IPS-18c (cell line): Measurements from ENCODE around the gene ARID2.

Source experiments
- H3K4me3 ChIP-seq: 2 replicates; pipeline ENCODE4 v1.7.0; 2013; ENCODE audit warnings: low read depth, mild to moderate bottlenecking, low read length, moderate library complexity; ENCODE audit not compliant: insufficient read depth
- H3K9me3 ChIP-seq: one replicate; pipeline ENCODE4 v1.6.1; 2013; ENCODE audit warnings: mild to moderate bottlenecking, low read length, moderate library complexity; ENCODE audit not compliant: control insufficient read depth, insufficient read depth

ARID2 gene

GRCh38 chr12:45880533-45880932, 151.0 kb downstream of the ARID2 start:
- H3K4me3 ChIP-seq = no peak overlapping the region
- H3K9me3 ChIP-seq = no peaks in the 10 kb centered on the region

GRCh38 chr12:45883187-45883586, 153.7 kb downstream of the ARID2 start:
- H3K9me3 ChIP-seq = no peaks in the 10 kb centered on the region
- no peak overlapping the region for H3K4me3 ChIP-seq

GRCh38 chr12:45886685-45887084, 157.2 kb downstream of the ARID2 start:
- no peaks in the 10 kb centered on the region for H3K9me3 ChIP-seq

GRCh38 chr12:45887544-45887943, 158.0 kb downstream of the ARID2 start:
- no peak overlapping the region for H3K4me3 ChIP-seq
- H3K9me3 ChIP-seq = no peaks in the 10 kb centered on the region

More at GRCh38 chr12:45886685-45887084, 157.2 kb downstream of the ARID2 start:
- no peak overlapping the region for H3K4me3 ChIP-seq

GRCh38 chr12:45890276-45890675, 160.8 kb downstream of the ARID2 start:
- no peaks in the 10 kb centered on the region for H3K9me3 ChIP-seq
- H3K4me3 ChIP-seq = no peak overlapping the region

GRCh38 chr12:45893240-45893639, 163.7 kb downstream of the ARID2 start:
- H3K4me3 ChIP-seq = no peak overlapping the region
- no peaks in the 10 kb centered on the region for H3K9me3 ChIP-seq

- Histone ChIP-seq H3K4me3 (no peak overlapping the region), H3K9me3 (peaks cover 2% of the 10 kb centered on the region)
Observed at GRCh38 chr12:45895961-45896360, 166.5 kb downstream of the ARID2 start.

GRCh38 chr12:45898094-45898493, 168.6 kb downstream of the ARID2 start:
- H3K4me3 ChIP-seq = no peak overlapping the region
- peaks cover 2% of the 10 kb centered on the region for H3K9me3 ChIP-seq

- H3K9me3 ChIP-seq = no peaks in the 10 kb centered on the region
- no peak overlapping the region for H3K4me3 ChIP-seq
Observed at GRCh38 chr12:45907955-45908354, 178.4 kb downstream of the ARID2 start.

- Histone ChIP-seq H3K9me3 (no peaks in the 10 kb centered on the region), H3K4me3 (no peak overlapping the region)
Observed at GRCh38 chr12:45909041-45909713, 179.7 kb downstream of the ARID2 start.

GRCh38 chr12:45912774-45913173, 183.3 kb downstream of the ARID2 start:
- Histone ChIP-seq H3K9me3 (no peaks in the 10 kb centered on the region), H3K4me3 (no peak overlapping the region)

- no peaks in the 10 kb centered on the region for H3K9me3 ChIP-seq
- no peak overlapping the region for H3K4me3 ChIP-seq
Observed at GRCh38 chr12:45913631-45914030, 184.1 kb downstream of the ARID2 start.

- no peaks in the 10 kb centered on the region for H3K9me3 ChIP-seq
- H3K4me3 ChIP-seq = no peak overlapping the region
Observed at GRCh38 chr12:45914090-45914489, 184.6 kb downstream of the ARID2 start.

- Histone ChIP-seq H3K4me3 (no peak overlapping the region), H3K9me3 (no peaks in the 10 kb centered on the region)
Observed at GRCh38 chr12:45915405-45915804, 185.9 kb downstream of the ARID2 start.

- no peaks in the 10 kb centered on the region for H3K9me3 ChIP-seq
- H3K4me3 ChIP-seq = no peak overlapping the region
Observed at GRCh38 chr12:45918818-45919217, 189.3 kb downstream of the ARID2 start.

- no peak overlapping the region for H3K4me3 ChIP-seq
- no peaks in the 10 kb centered on the region for H3K9me3 ChIP-seq
Observed at GRCh38 chr12:45928309-45928708, 198.8 kb downstream of the ARID2 start.

- Histone ChIP-seq H3K9me3 (no peaks in the 10 kb centered on the region), H3K4me3 (no peak overlapping the region)
Observed at GRCh38 chr12:45930369-45930768, 200.9 kb downstream of the ARID2 start.

GRCh38 chr12:45933504-45933903, 204.0 kb downstream of the ARID2 start:
- no peak overlapping the region for H3K4me3 ChIP-seq
- H3K9me3 ChIP-seq = no peaks in the 10 kb centered on the region

GRCh38 chr12:45934956-45935355, 205.4 kb downstream of the ARID2 start:
- Histone ChIP-seq H3K9me3 (no peaks in the 10 kb centered on the region), H3K4me3 (no peak overlapping the region)
